Astrocyte (in vitro differentiated cells and primary cell): Measurements from ENCODE around the gene MYO3B. TPM values are rescaled to one million over a fixed set of nuclear protein-coding genes. Genes with fewer than 3 reads are reported as not detected.

ENCODE experiments used
- DNase-seq: peaks from one replicate; pipeline ENCODE4 v3.0.0-alpha.2; 2010; ENCODE audit warnings: low read depth
- FAIRE-seq: peaks from 2 replicates; lab custom pipeline; 2011; peaks lifted over from hg19 to GRCh38; lab: Jason Lieb, UNC
- H2AFZ ChIP-seq: 2 replicates; pipeline ENCODE4 v1.6.0; 2012; ENCODE audit warnings: low read depth, low read length, inconsistent platforms
- H3K27ac ChIP-seq: 2 replicates; pipeline ENCODE4 v1.5.1; 2011; ENCODE audit warnings: low read depth, low read length, inconsistent platforms
- H3K27me3 ChIP-seq: 2 replicates; pipeline ENCODE4 v1.6.0; 2011; ENCODE audit warnings: low read length, inconsistent platforms; ENCODE audit not compliant: insufficient read depth
- H3K36me3 ChIP-seq: 2 replicates; pipeline ENCODE4 v1.5.1; 2011; ENCODE audit warnings: low read length, inconsistent platforms; ENCODE audit not compliant: insufficient read depth
- H3K4me1 ChIP-seq: 2 replicates; pipeline ENCODE4 v1.5.1; 2011; ENCODE audit warnings: low read length, inconsistent platforms; ENCODE audit not compliant: insufficient read depth
- H3K4me2 ChIP-seq: 2 replicates; pipeline ENCODE4 v1.6.0; 2012; ENCODE audit warnings: low read length, inconsistent platforms
- H3K4me3 ChIP-seq: 2 replicates; pipeline ENCODE4 v1.5.1; 2011; ENCODE audit warnings: low read depth, mild to moderate bottlenecking, low read length, inconsistent platforms; ENCODE audit not compliant: insufficient read depth
- H3K79me2 ChIP-seq: 2 replicates; pipeline ENCODE4 v1.6.0; 2012; ENCODE audit warnings: mild to moderate bottlenecking, low read length, inconsistent platforms; ENCODE audit not compliant: insufficient read depth
- H3K9ac ChIP-seq: 2 replicates; pipeline ENCODE4 v1.6.0; 2012; ENCODE audit warnings: mild to moderate bottlenecking, low read length, inconsistent platforms
- H3K9me3 ChIP-seq: 2 replicates; pipeline ENCODE4 v1.5.1; 2012; ENCODE audit warnings: low read depth, mild to moderate bottlenecking, low read length, inconsistent platforms; ENCODE audit not compliant: insufficient read depth
- H4K20me1 ChIP-seq: 2 replicates; pipeline ENCODE4 v1.6.0; 2012; ENCODE audit warnings: low read length, inconsistent platforms; ENCODE audit not compliant: insufficient read depth
- H3K27ac Mint-ChIP-seq: one replicate; pipeline ENCODE4 v1.8.0; 2021; ENCODE audit warnings: mild to moderate bottlenecking, mixed read lengths; ENCODE audit not compliant: unreplicated experiment
- H3K27me3 Mint-ChIP-seq: one replicate; pipeline ENCODE4 v1.8.0; 2021; ENCODE audit warnings: low read depth, mixed read lengths; ENCODE audit not compliant: unreplicated experiment
- H3K36me3 Mint-ChIP-seq: one replicate; pipeline ENCODE4 v1.8.0; 2021; ENCODE audit warnings: low read depth, mixed read lengths; ENCODE audit not compliant: unreplicated experiment
- H3K4me1 Mint-ChIP-seq: one replicate; pipeline ENCODE4 v1.8.0; 2021; ENCODE audit warnings: low read depth, mixed read lengths; ENCODE audit not compliant: unreplicated experiment
- H3K4me3 Mint-ChIP-seq: one replicate; pipeline ENCODE4 v1.8.0; 2021; ENCODE audit warnings: mild to moderate bottlenecking, moderate library complexity, mixed read lengths; ENCODE audit not compliant: unreplicated experiment
- H3K9me3 Mint-ChIP-seq: one replicate; pipeline ENCODE4 v1.8.0; 2021; ENCODE audit warnings: mild to moderate bottlenecking, mixed read lengths; ENCODE audit not compliant: unreplicated experiment
- EZH2 ChIP-seq: IDR thresholded peaks from 2 replicates; pipeline ENCODE4 v1.6.1; 2012; ENCODE audit warnings: mild to moderate bottlenecking, low read length, inconsistent platforms; ENCODE audit not compliant: insufficient read depth
- total RNA-seq: library from RNA; stranded (reverse); gene quantifications from 2 replicates; pipeline ENCODE4 v1.2.1, GENCODE V29; 2021
- TF ChIP-seq, protein P1 (sequence below): IDR thresholded peaks from 2 replicates; pipeline ENCODE4 v1.5.1; 2011; ENCODE audit warnings: low read depth, mild to moderate bottlenecking, inconsistent platforms, low read length, moderate library complexity; ENCODE audit not compliant: insufficient read depth

The MYO3B gene
- total RNA-seq, 1 donor from 2014 or later = not detected

DNA sequence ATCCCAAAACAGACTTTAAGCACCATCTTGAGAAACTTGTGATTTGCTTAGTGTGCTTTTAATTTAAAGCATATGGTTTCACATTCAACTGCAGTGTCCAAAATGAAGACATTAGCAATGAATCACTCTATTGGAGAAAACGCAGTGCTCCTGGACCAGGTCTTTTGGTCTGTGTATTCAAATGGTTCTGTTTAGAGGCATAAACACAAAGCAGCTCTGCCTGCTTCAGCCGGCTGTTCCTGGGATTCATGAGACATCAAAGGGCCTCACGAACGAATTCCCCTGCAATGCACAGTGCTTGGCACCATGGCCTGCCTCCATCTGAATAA lies 420.1 kb downstream of the MYO3B start:
- FAIRE-seq (no peak), DNase-seq (no peak)
- H3K9ac ChIP-seq = no peak overlapping the region
- H2AFZ ChIP-seq = no peak overlapping the region
- Mint-ChIP-seq H3K27me3 (peaks cover 4% of the 10 kb centered on the region), H3K4me3 (no peak overlapping the region), H3K27ac (no peak overlapping the region), H3K36me3 (no peaks in the 10 kb centered on the region), H3K4me1 (no peaks in the 10 kb centered on the region), H3K9me3 (no peaks in the 10 kb centered on the region)
- no peak overlapping the region for H3K27ac ChIP-seq
- no peaks in the 10 kb centered on the region for H3K4me1 ChIP-seq
- no peaks in the 10 kb centered on the region for H3K79me2 ChIP-seq
- H3K9me3 ChIP-seq = no peaks in the 10 kb centered on the region
- H3K4me2 ChIP-seq = no peak overlapping the region
- TF ChIP-seq, protein P1, sequence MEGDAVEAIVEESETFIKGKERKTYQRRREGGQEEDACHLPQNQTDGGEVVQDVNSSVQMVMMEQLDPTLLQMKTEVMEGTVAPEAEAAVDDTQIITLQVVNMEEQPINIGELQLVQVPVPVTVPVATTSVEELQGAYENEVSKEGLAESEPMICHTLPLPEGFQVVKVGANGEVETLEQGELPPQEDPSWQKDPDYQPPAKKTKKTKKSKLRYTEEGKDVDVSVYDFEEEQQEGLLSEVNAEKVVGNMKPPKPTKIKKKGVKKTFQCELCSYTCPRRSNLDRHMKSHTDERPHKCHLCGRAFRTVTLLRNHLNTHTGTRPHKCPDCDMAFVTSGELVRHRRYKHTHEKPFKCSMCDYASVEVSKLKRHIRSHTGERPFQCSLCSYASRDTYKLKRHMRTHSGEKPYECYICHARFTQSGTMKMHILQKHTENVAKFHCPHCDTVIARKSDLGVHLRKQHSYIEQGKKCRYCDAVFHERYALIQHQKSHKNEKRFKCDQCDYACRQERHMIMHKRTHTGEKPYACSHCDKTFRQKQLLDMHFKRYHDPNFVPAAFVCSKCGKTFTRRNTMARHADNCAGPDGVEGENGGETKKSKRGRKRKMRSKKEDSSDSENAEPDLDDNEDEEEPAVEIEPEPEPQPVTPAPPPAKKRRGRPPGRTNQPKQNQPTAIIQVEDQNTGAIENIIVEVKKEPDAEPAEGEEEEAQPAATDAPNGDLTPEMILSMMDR = no peak
- TF ChIP-seq EZH2 = no peak
- H4K20me1 ChIP-seq = no peaks in the 10 kb centered on the region
- no peak overlapping the region for H3K4me3 ChIP-seq
- no peaks in the 10 kb centered on the region for H3K36me3 ChIP-seq
- no peaks in the 10 kb centered on the region for H3K27me3 ChIP-seq

DNA sequence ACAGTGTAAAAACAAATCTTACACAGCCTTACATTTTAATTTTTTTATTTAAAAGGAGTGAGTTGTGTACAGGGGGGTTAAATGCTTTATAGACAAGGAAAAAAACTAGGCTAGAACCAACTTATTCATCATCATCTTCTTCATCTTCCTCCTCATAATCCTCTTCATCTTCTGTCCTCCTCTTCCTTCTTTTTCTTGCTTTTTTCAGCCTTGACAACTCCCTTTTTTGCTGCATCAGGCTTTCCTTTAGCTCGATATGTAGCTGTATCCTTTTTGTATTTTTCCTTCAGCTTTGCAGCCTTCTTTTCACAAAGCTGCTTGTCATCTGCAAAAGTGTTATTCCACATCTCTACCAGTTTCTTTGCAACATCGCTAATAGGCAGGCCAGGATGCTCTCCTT lies 423.5 kb downstream of the MYO3B start:
- FAIRE-seq = no peak
- Mint-ChIP-seq H3K4me3 (no peak overlapping the region), H3K9me3 (no peaks in the 10 kb centered on the region), H3K27ac (no peak overlapping the region), H3K4me1 (no peaks in the 10 kb centered on the region), H3K36me3 (no peaks in the 10 kb centered on the region), H3K27me3 (peaks cover 2% of the 10 kb centered on the region)
- H4K20me1 ChIP-seq = no peaks in the 10 kb centered on the region
- H3K4me3 ChIP-seq = no peak overlapping the region
- no peak overlapping the region for H3K27ac ChIP-seq
- TF ChIP-seq, protein P1 = no peak
- no peak for TF ChIP-seq EZH2
- no peaks in the 10 kb centered on the region for H3K27me3 ChIP-seq
- H3K79me2 ChIP-seq = no peaks in the 10 kb centered on the region
- no peaks in the 10 kb centered on the region for H3K4me1 ChIP-seq
- no peak overlapping the region for H2AFZ ChIP-seq
- H3K9me3 ChIP-seq = no peaks in the 10 kb centered on the region
- no peak for DNase-seq
- no peak overlapping the region for H3K9ac ChIP-seq
- no peaks in the 10 kb centered on the region for H3K36me3 ChIP-seq
- H3K4me2 ChIP-seq = no peak overlapping the region

DNA sequence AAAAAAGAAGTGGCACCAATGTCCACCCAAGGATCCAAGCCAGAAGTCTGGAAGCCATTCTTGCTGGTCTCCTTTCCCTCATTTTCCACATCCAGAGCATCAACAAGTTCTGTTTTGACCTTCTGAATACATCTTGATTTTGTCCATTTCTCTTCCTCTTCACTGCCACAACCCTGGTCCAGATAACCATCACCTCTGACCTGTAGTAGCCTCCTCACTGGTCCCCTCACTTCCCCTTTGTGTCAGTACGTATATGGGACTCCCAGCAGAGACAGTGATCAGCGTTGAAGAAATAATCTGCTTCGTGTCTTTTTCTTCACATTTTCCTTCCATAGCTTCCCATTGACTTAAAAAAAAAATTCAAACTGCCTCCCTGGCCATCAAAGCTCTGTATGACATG lies 427.9 kb downstream of the MYO3B start:
- Histone ChIP-seq H3K4me1 (no peaks in the 10 kb centered on the region), H3K79me2 (no peaks in the 10 kb centered on the region), H4K20me1 (no peaks in the 10 kb centered on the region), H3K9ac (no peak overlapping the region), H3K27ac (no peak overlapping the region), H3K36me3 (no peaks in the 10 kb centered on the region), H3K4me3 (no peak overlapping the region), H3K27me3 (no peaks in the 10 kb centered on the region), H3K4me2 (no peak overlapping the region), H3K9me3 (no peaks in the 10 kb centered on the region), H2AFZ (no peak overlapping the region)
- TF ChIP-seq, protein P1 = no peak
- no peak for TF ChIP-seq EZH2
- H3K27me3 Mint-ChIP-seq = peaks cover 5% of the 10 kb centered on the region
- DNase-seq (no peak), FAIRE-seq (no peak)
- no peak overlapping the region for H3K27ac Mint-ChIP-seq
- no peaks in the 10 kb centered on the region for H3K36me3 Mint-ChIP-seq
- no peak overlapping the region for H3K4me3 Mint-ChIP-seq
- no peaks in the 10 kb centered on the region for H3K9me3 Mint-ChIP-seq
- H3K4me1 Mint-ChIP-seq = no peaks in the 10 kb centered on the region
